H54 (cell line): ENCODE results near the gene RREB1.

Experiments
- DNase-seq: peaks from one replicate; pipeline ENCODE4 v3.0.0; 2011; ENCODE audit warnings: low spot score, mixed read lengths; ENCODE audit not compliant: insufficient read length
- FAIRE-seq: peaks from 3 replicates; lab custom pipeline; 2011; peaks lifted over from hg19 to GRCh38; lab: Jason Lieb, UNC
- POLR2A ChIP-seq: IDR thresholded peaks from 2 replicates; pipeline ENCODE4 v1.6.1; 2011; ENCODE audit warnings: low read depth, mild to moderate bottlenecking, low read length

Gene RREB1

DNA sequence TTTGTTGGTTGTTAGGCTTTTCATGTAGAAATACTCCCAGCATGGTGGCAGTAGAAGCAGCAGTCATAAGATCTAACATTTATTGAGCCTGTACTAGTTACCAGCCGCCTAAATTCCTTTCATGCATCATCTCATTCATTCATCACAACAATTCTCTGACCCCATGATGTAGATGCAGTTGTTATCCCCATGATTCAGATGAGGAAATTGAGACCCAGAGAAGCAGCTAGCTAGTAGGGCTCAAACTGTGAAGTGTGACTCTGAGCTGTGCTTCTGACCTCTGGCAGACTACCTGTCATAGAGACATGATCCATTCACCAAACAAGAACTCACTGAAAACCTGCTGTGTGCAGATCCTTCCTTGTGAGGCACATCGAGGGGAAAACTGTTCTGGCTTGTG is 16.9 kb downstream of the RREB1 start:
- FAIRE-seq: no peak
- no peak for TF ChIP-seq POLR2A
- no peak for DNase-seq

DNA sequence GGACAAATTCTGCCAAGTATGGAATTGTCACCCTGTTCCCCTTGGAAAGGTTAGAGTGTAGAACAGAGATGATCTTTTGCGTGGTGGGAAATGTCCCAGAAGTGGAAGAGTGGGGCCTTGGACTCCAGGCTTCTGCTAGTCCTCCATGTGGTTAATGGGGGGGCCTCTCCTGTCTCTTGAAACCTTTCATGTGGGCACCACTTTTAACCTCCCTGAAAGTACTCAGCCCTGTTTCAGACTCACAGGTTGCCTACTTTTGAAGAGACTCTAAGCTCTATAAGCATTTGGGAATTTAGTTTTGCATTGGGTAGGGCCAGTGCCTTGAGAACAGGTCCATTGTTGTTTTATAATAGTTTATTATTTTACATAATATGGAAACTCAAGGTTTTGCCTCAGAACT is 17.5 kb downstream of the RREB1 start:
- TF ChIP-seq POLR2A: no peak
- FAIRE-seq (no peak), DNase-seq (no peak)

DNA sequence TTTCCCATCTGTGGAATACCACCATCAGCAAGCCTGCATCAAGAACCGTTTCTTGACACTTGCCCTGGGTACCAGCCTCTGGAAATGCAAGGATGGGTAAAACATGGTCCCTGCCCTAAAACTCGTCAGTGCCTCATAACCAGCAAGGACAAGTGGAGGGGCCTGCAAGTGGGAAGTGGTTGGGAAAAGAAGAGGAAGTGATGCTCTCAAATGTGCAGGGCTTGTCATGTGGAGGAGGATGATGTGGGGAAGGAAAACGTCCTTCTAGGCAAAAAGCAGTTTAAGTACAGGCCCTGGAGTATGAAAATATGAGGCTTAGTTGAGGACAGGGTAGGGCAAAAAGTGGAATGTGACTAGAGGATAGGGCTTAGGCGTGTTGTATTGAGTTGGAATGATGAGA is 19.0 kb downstream of the RREB1 start:
- DNase-seq: no peak
- no peak for TF ChIP-seq POLR2A
- no peak for FAIRE-seq

DNA sequence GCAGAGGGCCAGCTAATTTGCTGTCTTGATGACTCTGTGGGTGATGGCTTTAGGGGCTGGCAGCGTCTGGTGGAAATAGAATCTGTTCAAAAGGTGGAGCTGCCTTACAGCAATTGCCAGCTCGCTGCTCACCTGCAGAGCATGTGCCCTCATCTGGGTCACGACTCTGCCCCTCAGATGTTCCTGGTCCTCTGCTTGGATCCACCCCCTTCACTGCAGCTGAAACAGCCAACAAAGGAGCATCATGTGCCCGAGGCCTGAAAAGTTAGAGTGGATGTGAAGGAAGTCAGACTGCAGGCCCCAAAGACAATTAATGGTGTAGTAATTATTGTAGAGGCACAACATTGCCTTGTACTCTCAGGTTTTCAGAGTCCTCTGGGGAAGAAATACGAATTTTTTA is 19.9 kb downstream of the RREB1 start:
- TF ChIP-seq POLR2A: no peak
- FAIRE-seq (no peak), DNase-seq (no peak)

DNA sequence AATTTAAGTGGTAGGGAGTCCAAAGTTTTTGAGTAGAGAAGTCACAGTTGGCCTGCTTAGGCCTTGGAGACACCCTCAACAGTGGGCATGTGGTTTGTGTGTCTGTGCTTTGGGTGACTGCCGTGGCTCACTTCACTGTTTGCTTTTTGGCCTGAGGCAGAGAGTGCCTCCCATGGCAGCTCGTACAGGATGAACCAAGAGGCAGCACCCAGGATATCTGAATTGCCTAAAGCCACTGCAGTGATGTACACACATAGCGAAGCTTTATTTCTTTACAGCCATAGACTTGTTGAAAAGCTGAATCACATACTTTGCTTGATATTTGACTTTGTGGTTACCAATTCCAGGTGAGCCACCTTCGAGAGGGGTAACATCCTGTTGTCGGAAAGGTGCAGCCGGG is 21.6 kb downstream of the RREB1 start:
- FAIRE-seq: no peak

DNA sequence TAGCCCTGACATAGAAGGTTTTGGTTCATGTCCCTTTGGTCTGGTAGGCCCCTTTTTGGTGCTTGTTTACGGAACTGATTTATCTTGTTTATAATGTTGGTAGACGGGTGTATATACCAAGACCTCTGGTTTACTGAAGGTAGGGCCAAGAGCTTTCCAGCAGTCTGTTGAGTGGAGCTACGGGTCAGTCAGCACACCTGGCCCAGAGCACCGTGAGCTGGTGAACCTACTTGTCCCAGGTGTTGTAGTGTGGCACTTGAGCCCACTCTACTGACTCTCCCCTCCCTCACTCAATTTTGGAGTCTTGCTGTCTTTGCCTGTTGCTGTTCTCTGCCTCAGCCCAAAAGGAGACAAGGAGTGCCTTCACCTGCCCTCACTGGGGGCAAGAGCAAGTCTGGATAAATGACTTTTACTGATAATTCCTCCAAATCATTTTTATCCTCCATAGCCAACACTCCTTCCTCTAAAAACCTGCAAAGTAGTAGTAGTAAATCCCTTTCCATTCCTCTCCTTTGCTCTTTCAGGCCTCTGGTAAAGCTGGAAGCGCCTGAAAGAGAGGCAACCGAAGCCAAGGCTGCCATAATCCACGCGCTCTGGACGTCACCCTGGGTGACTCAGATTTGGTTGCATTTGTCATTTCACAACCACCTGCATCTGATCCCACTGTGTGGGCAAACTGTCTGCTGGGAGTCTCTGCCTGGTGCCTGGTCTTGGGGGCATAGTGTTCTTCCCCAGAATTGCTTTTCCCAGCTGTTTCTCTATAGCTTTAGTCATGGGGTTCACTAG is 22.2 kb downstream of the RREB1 start:
- DNase-seq (no peak), FAIRE-seq (no peak)
- TF ChIP-seq POLR2A: no peak

More for the DNA sequence above, 21.6 kb downstream of the RREB1 start:
- no peak for DNase-seq
- TF ChIP-seq POLR2A: no peak

DNA sequence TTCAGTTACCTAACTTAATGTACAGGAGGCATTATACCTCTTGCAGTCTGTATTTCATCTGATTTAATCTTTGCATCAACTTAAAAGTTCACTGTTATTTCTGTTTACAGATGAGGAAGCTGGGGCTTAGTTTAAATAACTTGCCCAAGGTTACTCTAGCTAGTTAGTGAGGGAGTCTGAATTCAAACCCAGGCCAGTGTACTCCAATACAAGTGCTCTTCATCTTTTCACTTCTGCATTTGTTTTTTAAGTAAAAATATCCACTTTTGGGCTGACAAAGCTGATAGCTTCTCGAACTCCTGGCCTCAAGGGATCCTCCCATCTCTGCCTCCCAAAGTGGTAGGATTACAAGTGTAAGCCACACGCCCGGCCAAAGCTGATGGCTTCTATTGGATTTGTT is 23.6 kb downstream of the RREB1 start:
- FAIRE-seq: no peak
- no peak for TF ChIP-seq POLR2A

DNA sequence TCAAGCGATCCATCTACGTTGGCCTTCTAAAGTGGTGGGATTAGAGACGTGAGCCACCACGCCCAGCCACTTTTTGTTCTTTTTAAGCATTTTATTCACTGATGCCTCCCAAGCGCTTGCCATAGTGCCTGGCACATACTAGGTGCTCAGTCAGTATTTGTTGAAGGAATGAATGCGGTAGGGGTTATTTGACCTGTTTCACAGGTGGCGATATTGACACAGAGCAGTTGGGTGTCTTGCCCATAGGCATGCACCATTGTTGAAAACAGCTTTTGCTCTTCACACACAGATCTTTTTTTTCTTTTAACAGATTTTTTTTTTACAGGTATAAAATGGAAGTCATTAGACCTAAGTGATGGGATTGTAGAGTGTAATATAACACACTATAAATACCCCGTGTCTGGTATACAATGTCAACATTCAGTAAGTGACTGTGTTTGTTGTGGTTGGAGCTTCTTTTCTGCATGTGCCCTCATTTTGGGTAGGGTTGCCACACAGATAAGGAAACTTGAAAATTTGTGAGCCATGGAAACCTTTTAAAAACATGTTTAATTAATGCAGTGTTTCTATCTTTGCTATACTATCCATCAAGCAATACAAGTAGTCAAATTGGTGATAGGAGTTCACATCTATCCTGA is 24.8 kb downstream of the RREB1 start:
- FAIRE-seq (no peak), DNase-seq (no peak)
- no peak for TF ChIP-seq POLR2A

More for the DNA sequence above, 23.6 kb downstream of the RREB1 start:
- no peak for DNase-seq

DNA sequence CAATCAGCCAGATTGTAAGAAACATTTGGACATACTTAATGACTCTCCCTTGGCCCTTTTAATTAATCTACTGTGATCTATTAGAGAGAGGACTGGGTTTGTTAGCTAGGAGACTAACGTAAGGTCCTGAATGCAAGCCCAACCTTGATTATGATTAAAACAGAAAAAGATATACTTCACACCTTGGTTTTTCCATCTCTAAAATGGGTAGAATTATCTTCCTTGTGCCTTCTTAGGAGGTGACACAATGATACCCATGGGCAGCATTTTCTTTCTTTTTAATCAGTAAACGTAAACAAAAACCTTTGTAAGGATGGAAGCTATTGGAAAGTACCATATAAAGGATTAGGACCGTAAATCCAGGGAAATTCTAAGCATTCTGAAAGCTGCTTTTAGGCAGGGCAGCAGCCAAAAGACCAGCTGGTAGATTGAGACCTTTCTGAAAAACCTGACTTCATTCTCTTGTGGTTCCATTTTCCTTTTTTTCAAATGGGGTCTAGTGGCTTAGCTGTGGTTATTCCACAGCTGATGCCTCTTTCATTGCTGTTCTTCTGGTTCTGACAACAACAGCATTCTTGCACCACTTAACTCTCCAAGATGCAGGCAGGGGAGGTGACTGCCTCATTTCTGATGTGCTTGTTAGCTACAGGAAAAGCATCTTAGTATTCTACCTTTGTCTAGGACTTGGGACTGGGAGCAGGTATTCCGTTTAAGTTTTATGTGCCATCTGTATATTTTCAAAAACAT is 27.4 kb downstream of the RREB1 start:
- no peak for DNase-seq
- FAIRE-seq: no peak
- TF ChIP-seq POLR2A: no peak

DNA sequence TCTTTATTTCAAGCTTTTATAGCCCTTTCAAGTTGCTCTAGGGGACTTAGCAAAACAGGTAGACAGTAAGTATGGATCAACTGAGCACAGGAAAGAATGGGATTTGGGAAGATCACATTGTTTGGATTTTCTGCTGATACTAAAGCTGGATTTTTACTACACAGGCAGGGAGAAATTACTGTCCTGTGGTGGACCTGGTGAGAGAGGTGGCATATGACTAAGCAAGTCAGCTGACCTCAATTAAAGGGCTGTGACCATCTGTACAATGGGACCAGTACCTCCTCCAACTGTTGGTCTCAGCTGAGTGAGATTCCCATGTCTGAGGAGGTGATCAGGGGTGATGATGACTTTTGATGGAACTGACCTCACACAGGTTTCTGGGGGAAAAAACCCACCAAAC is 28.0 kb downstream of the RREB1 start:
- no peak for FAIRE-seq
- no peak for DNase-seq
- no peak for TF ChIP-seq POLR2A

DNA sequence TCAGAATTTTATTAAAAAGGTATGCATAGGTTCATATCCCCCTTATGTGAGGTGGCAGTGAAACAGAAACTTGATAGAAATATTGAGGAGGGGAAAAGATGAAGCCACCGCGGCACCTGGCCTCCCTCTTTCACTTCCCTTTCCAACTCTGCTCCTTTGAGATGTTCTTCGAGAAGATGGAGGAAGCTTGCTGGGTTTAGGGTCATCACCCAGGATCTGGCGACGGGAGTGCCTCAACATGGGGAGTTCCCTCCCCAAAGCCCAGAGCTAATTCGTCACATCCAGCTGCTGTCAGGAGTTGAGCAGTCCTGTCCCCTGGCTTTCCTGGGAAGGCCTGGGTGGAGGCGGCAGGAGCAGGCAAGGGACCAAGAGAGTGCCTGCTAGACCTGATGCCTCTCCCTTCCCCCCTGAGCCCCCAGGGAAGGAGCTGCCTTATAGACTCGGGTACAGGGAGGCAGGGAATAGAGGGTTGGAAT is 29.1 kb downstream of the RREB1 start:
- DNase-seq (no peak), FAIRE-seq (no peak)
- no peak for TF ChIP-seq POLR2A

DNA sequence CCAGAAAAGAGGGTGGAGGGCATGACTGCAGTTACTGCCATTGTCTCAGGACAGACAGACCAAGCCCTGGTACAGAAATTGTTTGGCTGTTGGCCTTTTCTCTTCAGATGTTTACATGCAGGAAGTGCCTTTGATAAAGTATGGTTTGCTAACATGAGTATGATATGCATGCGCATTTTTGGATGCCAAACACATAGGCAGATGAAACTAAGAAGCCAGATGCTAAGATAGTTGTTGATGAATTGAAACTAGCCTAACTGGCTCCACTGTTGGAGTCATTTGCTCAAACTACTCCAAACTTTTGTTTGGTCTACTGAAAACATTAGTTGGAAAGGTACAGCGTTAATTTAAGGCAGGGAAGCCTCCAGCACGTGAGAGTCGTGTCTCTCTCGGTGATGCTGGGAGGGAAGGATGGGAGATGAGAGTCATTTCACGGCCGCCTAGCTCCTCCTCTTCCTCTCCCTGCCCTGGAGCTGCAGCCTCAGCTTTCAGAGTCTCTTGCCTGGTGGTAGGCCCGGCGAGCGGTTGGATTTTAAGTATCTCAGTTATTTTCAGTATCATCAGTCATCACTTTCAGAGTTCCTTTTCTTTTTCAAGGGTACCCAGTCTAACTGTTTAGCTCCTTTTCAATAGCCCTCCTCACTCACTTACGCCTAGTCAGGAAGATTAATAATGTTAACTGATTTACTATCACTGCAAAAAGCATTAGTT is 29.7 kb downstream of the RREB1 start:
- TF ChIP-seq POLR2A: peak; percentile 25; the same call in 1 of the 2 replicates
- peak; percentile 94 for FAIRE-seq
- DNase-seq: peak; percentile 67

DNA sequence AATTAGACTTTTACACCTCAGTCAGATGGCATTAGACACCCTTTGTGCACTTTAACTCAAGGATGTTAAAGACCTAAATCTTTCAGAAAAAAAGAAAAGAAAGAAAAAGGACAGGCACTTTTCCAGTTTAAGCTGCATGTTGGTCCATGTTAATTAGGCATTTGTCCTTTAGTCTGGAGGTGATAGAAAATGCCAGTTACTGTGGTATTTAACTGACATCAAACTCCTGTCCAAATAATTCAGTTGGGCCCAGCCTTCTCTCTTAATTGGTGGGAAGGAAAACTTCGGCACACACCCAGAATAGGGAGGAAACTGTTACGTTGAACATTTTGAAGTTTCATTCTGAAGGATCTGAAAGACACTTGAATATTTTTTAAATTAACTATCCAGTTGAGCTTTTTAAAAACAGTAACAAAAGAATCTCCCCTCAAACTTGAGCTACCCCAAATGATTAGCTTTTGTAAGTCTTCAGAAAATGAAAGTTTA is 30.3 kb downstream of the RREB1 start:
- FAIRE-seq: peak; percentile 11
- DNase-seq: no peak

DNA sequence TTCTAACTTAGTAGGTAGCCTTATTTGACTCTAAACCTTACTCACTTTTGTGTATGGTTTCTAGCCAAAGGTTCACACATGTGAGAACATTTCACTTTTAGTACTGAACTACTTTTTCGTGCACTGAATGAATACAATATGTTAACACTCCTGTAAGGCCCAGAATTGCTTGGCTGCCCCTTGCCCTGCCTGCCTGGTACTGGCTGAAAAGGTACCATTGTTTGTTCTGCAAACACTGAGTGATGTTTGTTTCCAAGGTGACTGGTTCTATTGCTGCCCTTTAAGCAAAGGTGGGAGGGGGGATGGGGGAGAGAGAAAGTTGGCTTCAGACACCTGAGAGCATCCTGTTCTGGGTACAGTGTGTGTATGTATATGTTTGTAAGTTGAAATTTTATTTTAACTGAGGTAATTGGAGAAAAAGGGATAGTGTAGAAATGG is 31.2 kb downstream of the RREB1 start:
- no peak for TF ChIP-seq POLR2A
- FAIRE-seq: no peak
- DNase-seq: no peak

More for the DNA sequence above, 30.3 kb downstream of the RREB1 start:
- no peak for TF ChIP-seq POLR2A
